GM19043 (cell line): ENCODE measurements around the gene MAGEB6.
"Not testable (repeated sequence)": the region's sequence is repeated elsewhere in the genome, so short reads cannot be mapped to it uniquely, and the experiment has no call there.

Experiments
- ATAC-seq: cut with Tn5 transposase; IDR thresholded peaks from one replicate; pipeline ENCODE4 v1.9.1; 2021; ENCODE audit warnings: low read depth; ENCODE audit not compliant: unreplicated experiment

Gene MAGEB6, protein sequence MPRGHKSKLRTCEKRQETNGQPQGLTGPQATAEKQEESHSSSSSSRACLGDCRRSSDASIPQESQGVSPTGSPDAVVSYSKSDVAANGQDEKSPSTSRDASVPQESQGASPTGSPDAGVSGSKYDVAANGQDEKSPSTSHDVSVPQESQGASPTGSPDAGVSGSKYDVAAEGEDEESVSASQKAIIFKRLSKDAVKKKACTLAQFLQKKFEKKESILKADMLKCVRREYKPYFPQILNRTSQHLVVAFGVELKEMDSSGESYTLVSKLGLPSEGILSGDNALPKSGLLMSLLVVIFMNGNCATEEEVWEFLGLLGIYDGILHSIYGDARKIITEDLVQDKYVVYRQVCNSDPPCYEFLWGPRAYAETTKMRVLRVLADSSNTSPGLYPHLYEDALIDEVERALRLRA

DNA sequence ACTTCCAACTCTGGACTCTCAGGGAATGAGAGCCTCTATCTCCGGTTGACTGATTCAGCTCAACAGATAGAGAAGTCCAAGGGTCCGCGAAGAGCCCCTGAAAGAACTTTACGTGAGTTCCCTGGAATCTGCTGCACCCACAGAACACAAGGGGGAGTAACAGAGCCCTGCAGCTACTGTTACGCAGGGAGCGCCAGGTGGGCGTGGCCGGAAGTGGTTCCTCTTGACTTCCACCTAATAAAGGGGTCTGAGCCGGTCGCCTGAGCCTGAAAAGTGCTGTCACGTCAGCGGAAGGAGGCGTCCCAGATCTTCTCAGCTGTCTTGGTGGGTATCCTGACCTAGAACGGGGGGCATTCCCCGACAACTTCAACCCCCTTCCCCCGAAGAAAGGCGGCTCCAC is at the start of gene MAGEB6:
TSS of gene MAGEB6 (plus strand) at position 237 of the 400 bp plus-strand sequence. CDS start 1,407 bp downstream, outside the sequence.
- ATAC-seq: no peak

DNA sequence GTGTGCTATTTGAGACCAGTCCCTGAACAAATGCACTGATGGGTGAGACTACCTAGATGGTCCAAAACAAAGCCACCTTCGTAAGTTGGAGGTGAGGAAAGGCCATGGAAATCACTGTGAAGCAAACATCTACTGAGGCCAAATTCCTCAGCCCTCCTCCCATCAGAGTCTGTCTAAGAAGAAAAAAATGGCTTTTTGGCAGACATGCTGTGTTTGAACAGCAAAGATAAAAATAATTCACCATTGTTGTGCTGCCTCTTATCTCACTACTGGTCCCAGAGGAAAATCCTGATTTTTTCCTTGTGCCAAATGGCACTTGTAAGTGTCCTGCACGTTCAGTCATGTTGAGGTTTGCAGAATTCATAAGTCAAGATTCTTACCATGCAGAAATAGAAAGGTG is 46.2 kb upstream of the MAGEB6 start:
- no peak for ATAC-seq

DNA sequence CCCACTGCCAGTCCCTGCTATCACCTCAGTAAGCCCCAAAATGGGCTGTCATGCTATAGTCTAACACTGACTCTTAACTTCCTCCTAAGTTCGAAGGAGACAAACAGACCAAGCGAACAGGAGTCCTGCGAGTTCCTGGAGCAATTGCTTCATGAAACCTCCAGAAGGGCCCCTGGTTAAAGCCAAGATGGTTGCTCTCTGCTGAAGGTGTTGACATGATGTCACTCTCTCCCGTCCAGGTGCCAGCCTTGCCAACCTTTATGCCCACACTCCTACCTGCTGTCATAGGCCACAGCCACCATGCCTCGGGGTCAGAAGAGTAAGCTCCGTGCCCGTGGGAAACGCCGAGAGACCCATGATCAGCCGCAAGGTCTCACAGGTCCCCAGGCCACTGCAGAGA is 31.9 kb upstream of the MAGEB6 start, which contains the start of gene MAGEB6B:
TSS of gene MAGEB6B (plus strand) at position 301 of the 400 bp plus-strand sequence. CDS start at position 301, 0 bp downstream.
- no peak for ATAC-seq

DNA sequence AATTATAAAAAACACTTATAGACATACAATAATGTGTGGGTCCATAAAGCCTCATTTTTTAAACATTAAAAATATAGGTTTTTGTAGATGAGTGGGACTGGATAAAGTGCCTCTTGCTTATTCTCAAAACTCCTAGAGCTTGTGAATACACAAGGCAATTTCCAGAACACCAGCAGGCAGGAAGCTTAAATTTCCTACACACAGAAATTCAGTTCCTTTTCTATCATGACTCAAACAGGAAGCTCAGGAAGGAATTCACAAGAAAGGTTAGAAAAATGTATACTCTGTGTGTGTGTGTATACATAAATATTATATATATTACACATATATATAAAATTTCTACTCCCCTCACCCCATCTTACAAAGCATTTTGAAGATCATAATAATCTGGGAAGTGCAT is 11.3 kb downstream of the MAGEB6 start:
- ATAC-seq: no peak

DNA sequence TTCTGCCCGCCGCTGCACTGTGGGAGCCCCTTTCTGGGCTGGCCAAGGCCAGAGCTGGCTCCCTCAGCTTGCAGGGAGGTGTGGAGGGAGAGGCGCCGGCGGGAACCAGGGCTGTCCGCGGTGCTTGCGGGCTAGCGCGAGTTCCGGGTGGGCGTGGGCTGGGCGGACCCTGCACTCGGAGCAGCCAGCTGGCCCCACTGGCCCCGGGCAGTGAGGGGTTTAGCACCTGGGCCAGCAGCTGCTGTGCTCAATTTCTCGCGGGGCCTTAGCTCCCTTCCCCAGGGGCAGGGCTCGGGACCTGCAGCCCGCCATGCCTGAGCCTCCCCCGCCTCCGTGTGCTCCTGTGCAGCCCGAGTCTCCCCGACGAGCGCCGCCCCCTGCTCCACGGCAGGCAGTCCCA is 12.5 kb downstream of the MAGEB6 start:
- ATAC-seq: not testable (repeated sequence)

DNA sequence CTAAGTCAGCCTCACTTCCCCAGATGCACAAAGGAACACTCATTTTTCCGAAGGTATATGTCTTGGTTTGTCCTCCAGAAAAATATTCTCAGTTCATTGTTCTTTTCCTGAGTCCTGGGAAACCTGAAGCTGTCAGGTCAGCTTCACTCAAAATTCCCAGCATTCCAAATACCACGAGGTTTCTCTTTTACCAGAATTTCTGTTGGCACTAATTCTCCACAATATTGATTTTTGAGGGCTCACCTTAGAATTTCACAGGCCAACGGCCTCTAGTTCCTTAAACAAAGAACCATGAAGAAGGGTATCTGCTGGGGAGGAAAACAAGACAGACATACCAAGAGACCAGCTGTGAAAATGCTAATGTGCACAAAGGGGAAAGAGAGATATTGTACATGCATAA is 15.8 kb downstream of the MAGEB6 start:
- no peak for ATAC-seq

DNA sequence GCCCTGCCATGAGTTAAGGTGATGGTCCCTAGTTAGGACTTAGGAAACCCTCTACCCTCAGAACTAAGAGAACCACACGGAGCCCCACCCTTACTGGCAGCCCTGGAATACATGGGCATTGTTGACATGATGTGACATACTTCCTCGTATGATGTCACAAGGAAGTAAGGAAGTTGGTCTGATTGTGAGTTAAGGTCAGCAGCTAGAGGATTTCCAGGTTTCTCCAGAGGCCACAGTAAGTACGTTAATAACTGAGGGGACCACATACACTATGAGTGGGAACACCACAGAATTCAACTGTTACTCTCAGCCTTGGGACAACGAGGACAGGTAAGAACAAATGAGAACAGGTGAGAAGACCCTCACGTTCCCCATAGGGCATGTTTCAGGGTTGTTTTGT is 23.6 kb downstream of the MAGEB6 start, which contains the start of gene MAGEB5:
TSS of gene MAGEB5 (plus strand) at position 301 of the 400 bp plus-strand sequence. CDS start 1,133 bp downstream, outside the sequence.
- no peak for ATAC-seq

DNA sequence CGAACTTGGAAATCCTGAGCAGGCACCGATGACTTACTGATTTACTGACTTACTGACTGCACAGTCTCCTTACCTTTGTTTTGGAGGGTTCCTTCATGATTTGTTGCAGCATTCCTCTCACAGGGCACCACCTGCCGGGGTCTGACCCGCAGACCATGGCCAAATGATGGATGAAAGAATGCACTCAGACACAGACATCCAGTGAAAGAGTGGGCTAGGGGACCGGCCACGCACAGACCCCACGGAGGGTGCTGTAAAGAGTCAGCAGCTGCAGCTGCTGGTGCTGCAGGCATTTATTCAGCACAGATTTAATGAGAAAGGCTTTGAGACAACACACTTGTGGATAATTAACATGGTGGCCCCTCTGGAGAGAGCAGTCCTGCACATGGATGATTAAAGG is 27.1 kb downstream of the MAGEB6 start:
- ATAC-seq: no peak

DNA sequence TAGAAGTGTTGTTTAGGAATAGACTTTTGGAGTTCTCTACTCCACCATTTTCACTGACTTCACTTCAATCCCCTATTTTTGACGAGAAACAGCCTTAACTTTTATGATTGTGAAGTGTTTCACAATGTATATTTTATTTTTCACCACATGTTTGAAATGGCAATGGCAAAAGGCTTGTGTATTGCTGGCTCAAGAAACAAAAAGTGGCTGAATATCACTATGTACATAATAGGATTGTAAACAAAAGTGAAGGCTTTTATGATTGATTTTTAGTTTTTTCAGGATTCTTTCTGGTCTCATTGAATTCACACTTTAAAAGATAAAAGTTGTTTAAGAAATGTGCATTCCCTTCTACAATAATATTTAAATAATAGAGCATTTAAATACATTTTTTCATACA is 41.9 kb downstream of the MAGEB6 start:
- no peak for ATAC-seq
